Measurements from ENCODE around the gene DLG1. TPM values are rescaled to one million over a fixed set of nuclear protein-coding genes. Genes with fewer than 3 reads are reported as not detected.

Gene DLG1
- 69.6 and 111 TPM in 2 replicates for total RNA-seq (2014; rRNA removed; shearing (Covaris generic))

- peak; percentile 95 for DNase-seq (ENCODE audit: low read depth)
Measured at GRCh38 chr3:197298341-197298944, at the start of gene DLG1. DLG1 (minus strand) TSS chr3:197298612; CDS start chr3:197297204, 1,408 bp downstream.

- DNase-seq (ENCODE audit: low read depth): no peak
Measured at GRCh38 chr3:197348014-197348413, 49.6 kb upstream of the DLG1 start.

GRCh38 chr3:197345390-197345789, 47.0 kb upstream of the DLG1 start:
- DNase-seq (ENCODE audit: low read depth): no peak

GRCh38 chr3:197344582-197345318, 46.3 kb upstream of the DLG1 start:
- DNase-seq (ENCODE audit: low read depth): no peak

GRCh38 chr3:197343656-197344408, 45.4 kb upstream of the DLG1 start:
- DNase-seq (ENCODE audit: low read depth): no peak

DNA sequence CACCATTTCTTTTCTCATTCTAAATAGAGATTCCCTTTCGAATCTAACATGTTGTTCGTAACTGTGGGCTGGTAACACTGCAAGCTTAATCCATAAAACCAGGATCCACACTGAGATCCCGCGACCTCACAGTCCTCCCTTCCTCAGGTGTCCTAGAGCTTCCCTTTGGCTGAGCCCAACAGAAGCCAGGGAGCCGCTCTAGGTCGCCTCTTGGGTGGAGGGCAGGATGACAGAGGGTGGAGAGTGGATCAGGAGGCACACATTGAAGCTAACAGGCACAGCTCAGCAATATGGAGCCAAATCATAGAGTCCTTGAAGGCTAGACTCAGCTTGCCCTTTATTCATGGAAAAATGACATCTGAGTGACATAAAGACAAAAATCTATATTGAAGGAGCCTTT, 44.7 kb upstream of the DLG1 start:
- DNase-seq (ENCODE audit: low read depth): no peak

DNA sequence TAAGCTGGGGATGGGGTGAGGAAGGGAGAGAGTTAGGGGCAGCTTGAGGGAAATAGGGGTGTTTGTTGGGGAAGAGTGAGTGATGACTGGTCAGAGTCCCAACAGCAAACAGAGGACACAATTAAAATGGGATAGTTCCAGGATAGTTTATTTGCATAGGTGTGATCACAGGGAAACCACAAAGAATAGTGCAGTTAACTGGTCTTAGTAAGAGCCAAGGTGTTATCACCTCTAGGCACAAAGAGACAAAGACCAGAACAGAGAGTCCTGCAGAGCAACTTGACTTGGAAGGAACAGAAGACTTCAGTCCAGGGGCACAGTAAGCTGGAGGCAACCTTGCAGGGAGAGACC, 42.1 kb upstream of the DLG1 start:
- DNase-seq (ENCODE audit: low read depth): no peak

- DNase-seq (ENCODE audit: low read depth): peak; percentile 68
Measured at GRCh38 chr3:197339841-197340520, 41.6 kb upstream of the DLG1 start.

GRCh38 chr3:197338586-197338985, 40.2 kb upstream of the DLG1 start:
- DNase-seq (ENCODE audit: low read depth): no peak

GRCh38 chr3:197337656-197338055, 39.2 kb upstream of the DLG1 start:
- peak; percentile 80 for DNase-seq (ENCODE audit: low read depth)

GRCh38 chr3:197337214-197337613, 38.8 kb upstream of the DLG1 start:
- no peak for DNase-seq (ENCODE audit: low read depth)

- DNase-seq (ENCODE audit: low read depth): no peak
Measured at GRCh38 chr3:197336348-197336747, 37.9 kb upstream of the DLG1 start.

- DNase-seq (ENCODE audit: low read depth): peak; percentile 56
Measured at GRCh38 chr3:197335428-197336132, 37.2 kb upstream of the DLG1 start.

- no peak for DNase-seq (ENCODE audit: low read depth)
Measured at GRCh38 chr3:197333901-197334639, 35.7 kb upstream of the DLG1 start.

GRCh38 chr3:197331131-197331530, 32.7 kb upstream of the DLG1 start:
- no peak for DNase-seq (ENCODE audit: low read depth)

DNA sequence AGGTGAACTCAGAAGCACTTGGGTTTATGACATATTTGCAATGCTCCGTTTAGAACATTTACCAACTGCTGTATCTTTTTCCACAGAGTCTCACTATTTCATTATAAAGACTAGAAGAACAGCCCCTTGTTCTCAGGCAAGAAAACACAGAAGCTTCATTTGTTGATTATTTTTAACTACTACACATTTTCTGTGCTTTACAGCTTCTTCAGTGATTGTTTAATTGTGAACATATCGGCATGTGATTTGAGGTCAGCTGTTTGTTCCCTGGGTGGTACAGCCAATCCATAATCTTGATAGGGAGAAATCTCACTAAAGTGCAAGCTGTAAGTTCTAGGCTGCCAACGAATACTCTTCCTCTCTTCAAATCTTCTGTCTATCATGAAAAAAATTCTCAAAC, 31.0 kb upstream of the DLG1 start:
- DNase-seq (ENCODE audit: low read depth): no peak

- DNase-seq (ENCODE audit: low read depth): no peak
Measured at GRCh38 chr3:197328198-197328597, 29.8 kb upstream of the DLG1 start.

DNA sequence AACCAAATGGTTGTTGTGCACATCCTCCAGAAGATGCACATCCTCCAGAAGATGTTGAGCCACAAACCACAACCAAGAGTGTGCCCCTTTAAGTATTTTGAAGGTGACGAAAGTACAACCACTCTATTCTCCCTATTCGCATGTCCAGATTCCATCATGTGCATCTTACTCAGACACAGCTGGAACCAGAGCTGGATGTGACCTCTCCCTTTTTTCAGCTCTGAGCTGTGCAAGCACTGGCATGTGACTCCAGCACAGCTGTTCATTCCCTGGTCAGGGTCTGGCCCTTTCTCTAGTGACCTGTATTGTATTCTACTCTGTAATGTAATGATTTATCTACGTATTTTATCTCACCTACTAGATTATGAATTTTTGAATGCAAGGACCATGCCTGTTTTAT, 29.3 kb upstream of the DLG1 start:
- DNase-seq (ENCODE audit: low read depth): no peak

DNA sequence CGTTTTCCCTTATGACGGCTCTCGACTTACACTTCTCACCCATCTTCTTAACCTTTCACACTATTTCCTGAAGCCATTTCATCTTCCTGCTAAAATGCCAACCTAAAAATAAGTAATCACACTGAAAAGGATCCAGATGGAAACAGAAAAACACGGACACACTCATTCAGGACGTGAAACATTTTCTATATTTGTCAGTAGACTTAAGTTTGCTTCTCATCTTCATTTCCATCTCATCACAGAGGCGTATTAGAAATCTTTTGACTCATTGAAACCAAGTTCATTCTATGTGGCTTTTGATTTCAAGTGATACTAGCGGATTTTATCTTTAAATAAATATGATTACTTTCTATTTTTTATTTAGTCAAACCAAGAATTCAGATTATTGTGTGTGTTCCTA, 27.4 kb upstream of the DLG1 start:
- no peak for DNase-seq (ENCODE audit: low read depth)

DNA sequence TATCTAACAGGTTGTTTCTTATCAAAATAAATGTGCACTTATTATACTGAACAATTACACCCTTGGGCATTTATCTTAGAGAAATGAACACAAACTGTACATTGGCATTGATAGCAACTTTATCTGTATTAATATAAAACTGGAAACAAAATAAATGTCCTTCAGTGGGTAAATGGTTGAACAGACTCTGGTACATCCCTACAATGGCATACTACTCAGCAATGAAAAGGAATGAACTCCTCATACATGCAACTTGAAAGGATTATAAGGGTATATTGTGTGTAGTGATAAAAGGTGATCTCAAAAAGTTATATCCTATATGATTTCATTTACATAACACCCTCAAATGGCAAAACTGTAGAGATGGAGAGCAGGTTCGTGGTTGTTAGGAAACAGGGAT, 23.7 kb upstream of the DLG1 start:
- no peak for DNase-seq (ENCODE audit: low read depth)

DNA sequence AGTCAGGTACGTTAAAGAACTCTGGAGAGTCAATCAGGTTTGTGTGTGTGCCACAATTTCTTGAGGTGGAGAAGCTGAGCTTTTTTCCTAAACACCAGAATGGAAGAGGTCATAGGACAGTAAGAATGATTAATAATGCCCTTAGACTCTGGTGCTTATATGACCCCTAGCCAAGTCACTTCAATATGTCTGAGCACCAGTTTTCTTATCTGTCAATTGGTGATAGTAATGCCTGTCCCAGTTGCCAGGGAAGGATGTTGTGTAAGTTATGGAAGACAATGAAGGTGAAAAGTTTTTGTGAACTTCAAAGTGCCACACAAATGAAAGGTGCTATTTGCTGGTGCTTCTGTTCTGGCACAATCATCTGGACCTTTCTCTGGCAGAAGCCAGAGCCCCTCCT, 22.2 kb upstream of the DLG1 start:
- no peak for DNase-seq (ENCODE audit: low read depth)
